ENCODE data around the gene INHBC. TPM values are rescaled to one million over a fixed set of nuclear protein-coding genes. Genes with fewer than 3 reads are reported as not detected.

Gene INHBC
- total and polyA plus RNA-seq, 2 donors from 2014 or later = not detected

GRCh38 chr12:57467915-57468314 lies 33.3 kb downstream of the INHBC start:
- Histone ChIP-seq H3K27me3 (ENCODE audit: control insufficient read depth, insufficient read depth, low read length) (no peaks in the 10 kb centered on the region), H3K4me1 (ENCODE audit: control insufficient read depth in 2 of 3, insufficient read depth in 2 of 3, low read depth in 1 of 3, low read length in 3 of 3) (no peaks in the 10 kb centered on the region), H3K4me3 (ENCODE audit: low read length in 3 of 3) (no peak overlapping the region), H3K36me3 (ENCODE audit: control insufficient read depth in 2 of 3, insufficient read depth in 3 of 3, low read length in 3 of 3) (no peaks in the 10 kb centered on the region), H3K27ac (ENCODE audit: low read depth in 2 of 2, low read length in 2 of 2) (no peak overlapping the region), H3K9me3 (ENCODE audit: control insufficient read depth in 2 of 3, insufficient read depth in 1 of 3, low read length in 3 of 3) (no peaks in the 10 kb centered on the region), H3K9ac (ENCODE audit: low read length in 3 of 3) (no peak overlapping the region)
- FAIRE-seq (no peak), DNase-seq (no peak)
- intact Hi-C loops (cut with DNase I) = no loop called here
- TF ChIP-seq CTCF (IDR thresholded peaks at IDR 0.05; ENCODE audit: borderline replicate concordance, extremely low read depth, insufficient read depth) = no peak

GRCh38 chr12:57469296-57470164 lies 34.9 kb downstream of the INHBC start:
- Histone ChIP-seq H3K36me3 (ENCODE audit: control insufficient read depth in 2 of 3, insufficient read depth in 3 of 3, low read length in 3 of 3) (no peaks in the 10 kb centered on the region), H3K9me3 (ENCODE audit: control insufficient read depth in 2 of 3, insufficient read depth in 1 of 3, low read length in 3 of 3) (no peaks in the 10 kb centered on the region), H3K4me3 (ENCODE audit: low read length in 3 of 3) (no peak overlapping the region), H3K4me1 (ENCODE audit: control insufficient read depth in 2 of 3, insufficient read depth in 2 of 3, low read depth in 1 of 3, low read length in 3 of 3) (peaks cover 0 to under 1% (median 0%) of the 10 kb centered on the region in 3 donors), H3K27me3 (ENCODE audit: control insufficient read depth, insufficient read depth, low read length) (peaks cover 9% of the 10 kb centered on the region), H3K9ac (ENCODE audit: low read length in 3 of 3) (no peak overlapping the region), H3K27ac (ENCODE audit: low read depth in 2 of 2, low read length in 2 of 2) (no peak overlapping the region)
- no peak for TF ChIP-seq CTCF (IDR thresholded peaks at IDR 0.05; ENCODE audit: borderline replicate concordance, extremely low read depth, insufficient read depth)
- DNase-seq (no peak), FAIRE-seq (no peak)
- intact Hi-C loops (cut with DNase I) = no loop called here

DNA sequence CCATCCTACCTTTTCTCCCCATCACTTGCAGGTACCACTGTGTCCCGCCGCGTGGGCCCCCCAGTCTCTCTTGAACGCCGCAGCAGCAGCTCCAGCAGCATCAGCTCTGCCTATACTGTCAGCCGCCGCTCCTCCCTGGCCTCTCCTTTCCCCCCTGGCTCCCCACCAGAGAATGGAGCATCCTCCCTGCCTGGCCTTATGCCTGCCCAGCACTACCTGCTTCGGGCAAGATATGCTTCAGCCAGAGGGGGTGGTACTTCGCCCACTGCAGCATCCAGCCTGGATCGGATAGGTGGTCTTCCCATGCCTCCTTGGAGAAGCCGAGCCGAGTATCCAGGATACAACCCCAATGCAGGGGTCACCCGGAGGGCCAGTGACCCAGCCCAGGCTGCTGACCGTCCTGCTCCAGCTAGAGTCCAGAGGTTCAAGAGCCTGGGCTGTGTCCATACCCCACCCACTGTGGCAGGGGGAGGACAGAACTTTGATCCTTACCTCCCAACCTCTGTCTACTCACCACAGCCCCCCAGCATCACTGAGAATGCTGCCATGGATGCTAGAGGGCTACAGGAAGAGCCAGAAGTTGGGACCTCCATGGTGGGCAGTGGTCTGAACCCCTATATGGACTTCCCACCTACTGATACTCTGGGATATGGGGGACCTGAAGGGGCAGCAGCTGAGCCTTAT lies 35.8 kb downstream of the INHBC start:
- H3K27me3 ChIP-seq (ENCODE audit: control insufficient read depth, insufficient read depth, low read length) = peaks cover 14% of the 10 kb centered on the region
- H3K9me3 ChIP-seq (ENCODE audit: control insufficient read depth in 2 of 3, insufficient read depth in 1 of 3, low read length in 3 of 3) = no peaks in the 10 kb centered on the region
- no peak for FAIRE-seq
- no peaks in the 10 kb centered on the region for H3K36me3 ChIP-seq (ENCODE audit: control insufficient read depth in 2 of 3, insufficient read depth in 3 of 3, low read length in 3 of 3)
- intact Hi-C loops (cut with DNase I) = no loop called here
- TF ChIP-seq CTCF (IDR thresholded peaks at IDR 0.05; ENCODE audit: borderline replicate concordance, extremely low read depth, insufficient read depth) = no peak
- no peak overlapping the region for H3K27ac ChIP-seq (ENCODE audit: low read depth in 2 of 2, low read length in 2 of 2)
- H3K4me1 ChIP-seq (ENCODE audit: control insufficient read depth in 2 of 3, insufficient read depth in 2 of 3, low read depth in 1 of 3, low read length in 3 of 3) = peaks cover 0 to 7% (median 0%) of the 10 kb centered on the region in 3 donors
- H3K9ac ChIP-seq (ENCODE audit: low read length in 3 of 3) = no peak overlapping the region
- no peak for DNase-seq
- no peak overlapping the region for H3K4me3 ChIP-seq (ENCODE audit: low read length in 3 of 3)
